IMR-90 (cell line): ENCODE data around the gene DPF3. TPM values are rescaled to one million over a fixed set of nuclear protein-coding genes. Genes with fewer than 3 reads are reported as not detected.
A peak's percentile ranks its signal among the peaks of the same experiment; 100 is the strongest.

ENCODE experiments used
- ATAC-seq: fragments of 200-7000 bp; cut with Tn5 transposase; 2 replicates; pipeline ENCODE4 v1.9.1; 2020; ENCODE audit warnings: low read depth, mild to moderate bottlenecking, moderate library complexity
- BruUV-seq: library from RNA; stranded (reverse); fragments of 400-500 nt; replicated peaks from 2 replicates; lab custom pipeline; 2021; lab: Mats Ljungman, UMichigan
- CTCF ChIA-PET: fragments of 300-600 bp; formaldehyde crosslinking; extraction: SDS; loops from one replicate; lab custom pipeline; 2021; ENCODE audit warnings: antibody characterized with exemption; lab: Yijun Ruan, JAX
- POLR2A ChIA-PET: fragments of 300-600 bp; sonication (Branson Sonifier 250); formaldehyde crosslinking; loops from one replicate; lab custom pipeline; 2022; ENCODE audit warnings: antibody characterized with exemption; ENCODE audit not compliant: unreplicated experiment; lab: Charles Lee
- DNase-seq: peaks from one replicate; pipeline ENCODE4 v3.0.0; 2013
- H2AFZ ChIP-seq: replicated peaks from 2 replicates; pipeline ENCODE3; 2013; ENCODE audit warnings: low read length, mild to moderate bottlenecking; ENCODE audit not compliant: poor library complexity
- H2AK5ac ChIP-seq: 2 replicates; pipeline ENCODE4 v1.6.1; 2013; ENCODE audit warnings: low read depth, low read length, inconsistent platforms
- H2AK9ac ChIP-seq: replicated peaks from 2 replicates; pipeline ENCODE3; 2013; ENCODE audit warnings: mild to moderate bottlenecking, low read depth, low read length, moderate library complexity; ENCODE audit not compliant: poor library complexity
- H2BK120ac ChIP-seq: 2 replicates; pipeline ENCODE4 v1.6.1; 2013; ENCODE audit warnings: low read depth, low read length, inconsistent platforms
- H2BK15ac ChIP-seq: 3 replicates; pipeline ENCODE4 v1.6.1; 2013; ENCODE audit warnings: low read depth, low read length, inconsistent platforms
- H2BK20ac ChIP-seq: 2 replicates; pipeline ENCODE4 v1.6.1; 2013; ENCODE audit warnings: low read depth, mild to moderate bottlenecking, inconsistent platforms, low read length, moderate library complexity
- H2BK5ac ChIP-seq: 2 replicates; pipeline ENCODE4 v1.6.1; 2013; ENCODE audit warnings: mild to moderate bottlenecking, low read depth, low read length, inconsistent platforms; ENCODE audit not compliant: poor library complexity, severe bottlenecking
- H3K14ac ChIP-seq: replicated peaks from 2 replicates; pipeline ENCODE4 v1.6.1; 2013; ENCODE audit warnings: low read depth, low read length, inconsistent platforms
- H3K18ac ChIP-seq: 2 replicates; pipeline ENCODE4 v1.6.1; 2013; ENCODE audit warnings: low read depth, low read length, control low read depth
- H3K23ac ChIP-seq: 2 replicates; pipeline ENCODE4 v1.6.1; 2013; ENCODE audit warnings: low read depth, low read length, inconsistent platforms
- H3K27ac ChIP-seq: 2 replicates; pipeline ENCODE4 v1.5.1; 2013; ENCODE audit warnings: mild to moderate bottlenecking, control low read depth, low read length; ENCODE audit not compliant: insufficient read depth
- H3K27me3 ChIP-seq: 2 replicates; pipeline ENCODE4 v1.6.1; 2013; ENCODE audit warnings: low read length; ENCODE audit not compliant: control insufficient read depth, insufficient read depth
- H3K36me3 ChIP-seq: 2 replicates; pipeline ENCODE4 v1.6.1; 2013; ENCODE audit warnings: low read length, mixed read lengths; ENCODE audit not compliant: control insufficient read depth, insufficient read depth
- H3K4ac ChIP-seq: 2 replicates; pipeline ENCODE4 v1.6.1; 2013; ENCODE audit warnings: low read depth, low read length, inconsistent platforms
- H3K4me1 ChIP-seq: 2 replicates; pipeline ENCODE4 v1.6.1; 2013; ENCODE audit warnings: low read length, mixed read lengths; ENCODE audit not compliant: control insufficient read depth, insufficient read depth
- H3K4me2 ChIP-seq: 2 replicates; pipeline ENCODE4 v1.6.1; 2013; ENCODE audit warnings: low read depth, mild to moderate bottlenecking, control low read depth, low read length, moderate library complexity
- H3K4me3 ChIP-seq: 2 replicates; pipeline ENCODE4 v1.5.1; 2013; ENCODE audit warnings: low read depth, mild to moderate bottlenecking, control low read depth, low read length, moderate library complexity; ENCODE audit not compliant: insufficient read depth
- H3K56ac ChIP-seq: 2 replicates; pipeline ENCODE4 v1.6.1; 2013; ENCODE audit warnings: low read length, inconsistent platforms; ENCODE audit not compliant: insufficient read depth; ENCODE audit errors: extremely low read depth
- H3K79me1 ChIP-seq, 2 experiments: 2 replicates each; pipeline ENCODE4 v1.6.1; 2013; ENCODE audit warnings: low read length in 2 of 2, inconsistent platforms in 1 of 2, low read depth in 1 of 2
- H3K9ac ChIP-seq: 2 replicates; pipeline ENCODE4 v1.6.1; 2013; ENCODE audit warnings: low read depth, low read length, control low read depth
- H3K9me1 ChIP-seq: 2 replicates; pipeline ENCODE4 v1.6.1; 2013; ENCODE audit warnings: low read length, inconsistent platforms; ENCODE audit not compliant: insufficient read depth
- H3K9me3 ChIP-seq: 2 replicates; pipeline ENCODE4 v1.6.1; 2013; ENCODE audit warnings: low read length; ENCODE audit not compliant: control insufficient read depth, insufficient read depth
- H4K20me1 ChIP-seq: 2 replicates; pipeline ENCODE4 v1.6.1; 2013; ENCODE audit warnings: low read length, inconsistent platforms; ENCODE audit not compliant: insufficient read depth
- H4K5ac ChIP-seq: 2 replicates; pipeline ENCODE4 v1.6.1; 2013; ENCODE audit warnings: mild to moderate bottlenecking, low read depth, low read length, control low read depth
- H4K8ac ChIP-seq, 2 experiments: 2 replicates each; pipeline ENCODE4 v1.6.1; 2013; ENCODE audit warnings: low read depth in 2 of 2, low read length in 2 of 2, control low read depth in 1 of 2, inconsistent platforms in 1 of 2
- H4K91ac ChIP-seq: 2 replicates; pipeline ENCODE4 v1.6.1; 2013; ENCODE audit warnings: low read depth, low read length, inconsistent platforms; ENCODE audit not compliant: insufficient read depth
- BHLHE40 ChIP-seq: fragments of 150-350 bp; IDR thresholded peaks from 2 replicates; pipeline ENCODE4 v1.6.1; 2016; ENCODE audit warnings: mild to moderate bottlenecking, low read depth, low read length
- CTCF ChIP-seq: conservative IDR thresholded peaks from 2 replicates; pipeline ENCODE4 v1.5.1; 2012; ENCODE audit warnings: mild to moderate bottlenecking, low read depth, low read length, improper control_type of control experiment
- FOS ChIP-seq: fragments of 150-350 bp; IDR thresholded peaks from 2 replicates; pipeline ENCODE4 v1.6.1; 2016; ENCODE audit warnings: low read depth, low read length
- MXI1 ChIP-seq: IDR thresholded peaks from 2 replicates; pipeline ENCODE4 v1.6.1; 2012; ENCODE audit warnings: low read depth, mild to moderate bottlenecking, low read length, moderate library complexity, borderline replicate concordance
- POLR2A ChIP-seq: IDR thresholded peaks from 2 replicates; pipeline ENCODE4 v1.6.1; 2012; ENCODE audit warnings: mild to moderate bottlenecking, low read depth, low read length
- RFX5 ChIP-seq: IDR thresholded peaks from 2 replicates; pipeline ENCODE4 v1.8.0; 2012; ENCODE audit warnings: low read depth, mild to moderate bottlenecking, low read length, moderate library complexity
- WGBS, 2 experiments: methylation state at CpG; one replicate each; pipeline versions ENCODE4 v1.1.5 to v1.1.7; 2013; ENCODE audit warnings: missing lambda C conversion rate in 2 of 2; ENCODE audit not compliant: insufficient read length in 1 of 2; ENCODE audit errors: extremely low coverage in 2 of 2; 5-methylcytosine and 5-hydroxymethylcytosine counted together
- dilution Hi-C: fragments of 300-500 bp; cut with HindIII; formaldehyde crosslinking; loops from one replicate; pipeline ENCODE4 v1.14.3; 2018; ENCODE audit warnings: low sequenced_read_pairs; ENCODE audit not compliant: unreplicated experiment
- in situ Hi-C: fragments of 300-500 bp; cut with MboI; formaldehyde crosslinking; loops from 3 replicates; pipeline ENCODE4 v1.14.3; 2019; ENCODE audit warnings: low sequenced_read_pairs, inconsistent platforms, mixed read lengths
- intact Hi-C: fragments of 100-400 bp; cut with micrococcal nuclease; formaldehyde crosslinking; loops from 2 replicates; pipeline ENCODE4 v1.10.0; 2022
- polyA plus RNA-seq, 3 experiments: library from polyadenylated mRNA; depleted of rRNA; stranded (reverse); fragments of >200 nt; gene quantifications; 2 replicates each; pipeline ENCODE4 v1.2.3, GENCODE V29; 2012; ENCODE audit warnings: low replicate concordance in 1 of 3
- total RNA-seq: library from RNA; depleted of rRNA; stranded (reverse); fragments of >200 nt; gene quantifications from 2 replicates; pipeline ENCODE4 v1.2.3, GENCODE V29; 2012

The DPF3 gene
- total and polyA plus RNA-seq, 2 of the 4 experiments (the other 2 are of a cell fraction): 30.5 to 32.8 TPM

GRCh38 chr14:72706485-72706884 is 187.4 kb downstream of the DPF3 start:
- Histone ChIP-seq H3K9me1 (no peaks in the 10 kb centered on the region), H3K18ac (no peak overlapping the region), H3K36me3 (peaks cover 3% of the 10 kb centered on the region; the same call in 1 of the 2 replicates), H2BK5ac (no peak overlapping the region), H3K79me1 (peaks cover 0 to 6% of the 10 kb centered on the region in 2 experiments; a peak in 2 of 4 replicates), H3K4ac (no peak overlapping the region), H2BK15ac (no peak overlapping the region), H2AK5ac (no peak overlapping the region), H3K23ac (0 out of 2 replicates have a peak overlapping the region, but pooled peaks have one; percentile 24), H4K8ac (no peak overlapping the region), H3K9ac (no peak overlapping the region), H4K5ac (no peak overlapping the region), H4K91ac (no peak overlapping the region), H2AFZ (peak overlapping the region; percentile 24), H3K4me3 (no peak overlapping the region), H3K27me3 (no peaks in the 10 kb centered on the region), H3K14ac (no peak overlapping the region), H3K4me2 (no peak overlapping the region), H2BK120ac (no peak overlapping the region), H2AK9ac (no peak overlapping the region), H4K20me1 (no peaks in the 10 kb centered on the region), H3K9me3 (no peaks in the 10 kb centered on the region), H3K56ac (no peak overlapping the region), H2BK20ac (no peak overlapping the region), H3K27ac (no peak overlapping the region), H3K4me1 (peaks cover 2% of the 10 kb centered on the region; the same call in 1 of the 2 replicates)
- CTCF ChIA-PET: no interaction called here
- TF ChIP-seq FOS: no peak
- TF ChIP-seq POLR2A: no peak
- no peak for TF ChIP-seq BHLHE40
- no peak for TF ChIP-seq MXI1
- TF ChIP-seq RFX5: no peak
- TF ChIP-seq CTCF: no peak
- 100% methylated on average over 2 of the region's 2 CpGs; no CpG with 5 or more reads in 1 of the 2 experiments for WGBS, 2 experiments
- ATAC-seq: no peak
- dilution Hi-C loops: no loop called here
- POLR2A ChIA-PET: no interaction called here
- no peak for DNase-seq
- in situ Hi-C loops: no loop called here
- intact Hi-C loops: no loop called here
- no TSS peak for BruUV-seq
